Upper lobe of right lung (tissue), 1 donor: ENCODE measurements around the gene IPCEF1. TPM values are rescaled to one million over a fixed set of nuclear protein-coding genes. Genes with fewer than 3 reads are reported as not detected.
A peak's percentile ranks its signal among the peaks of the same experiment; 100 is the strongest.

Experiments
- ATAC-seq: fragments of 200-7000 bp; cut with Tn5 transposase; one replicate; pipeline ENCODE4 v1.9.1; 2020; ENCODE audit warnings: mild to moderate bottlenecking, moderate library complexity
- DNase-seq: peaks from one replicate; pipeline ENCODE4 v3.0.0-alpha.2; 2020
- H3K27ac ChIP-seq: fragments of 200-600 bp; one replicate; pipeline ENCODE4 v1.8.0; 2022
- H3K27me3 ChIP-seq: fragments of 200-600 bp; one replicate; pipeline ENCODE4 v1.8.0; 2022; ENCODE audit warnings: mild to moderate bottlenecking
- H3K36me3 ChIP-seq: fragments of 200-600 bp; one replicate; pipeline ENCODE4 v1.8.0; 2022
- H3K4me1 ChIP-seq: fragments of 200-600 bp; one replicate; pipeline ENCODE4 v1.8.0; 2022
- H3K4me3 ChIP-seq: fragments of 200-600 bp; one replicate; pipeline ENCODE4 v1.8.0; 2022; ENCODE audit warnings: mild to moderate bottlenecking
- H3K9me3 ChIP-seq: fragments of 200-600 bp; one replicate; pipeline ENCODE4 v1.8.0; 2022
- CTCF ChIP-seq: fragments of 200-600 bp; IDR thresholded peaks from one replicate; pipeline ENCODE4 v1.8.0; 2022; ENCODE audit warnings: antibody characterized with exemption
- intact Hi-C: fragments of 100-400 bp; cut with DNase I; formaldehyde crosslinking; loops from one replicate; pipeline ENCODE4 v1.11.0; 2022
- total RNA-seq: library from RNA; stranded (reverse); fragmentation: NEBNext Ultra II Directional; extraction: Animal tissue kit (Norgen Biotek cat#: 25700); gene quantifications from one replicate; pipeline ENCODE4 v1.2.1, GENCODE V29; 2021
- donor health status: DM: no; HTN: yes; CAD: no; lungs with severe emphysema.

The IPCEF1 gene
- total RNA-seq, 1 donor from 2014 or later: 8.8 TPM

DNA sequence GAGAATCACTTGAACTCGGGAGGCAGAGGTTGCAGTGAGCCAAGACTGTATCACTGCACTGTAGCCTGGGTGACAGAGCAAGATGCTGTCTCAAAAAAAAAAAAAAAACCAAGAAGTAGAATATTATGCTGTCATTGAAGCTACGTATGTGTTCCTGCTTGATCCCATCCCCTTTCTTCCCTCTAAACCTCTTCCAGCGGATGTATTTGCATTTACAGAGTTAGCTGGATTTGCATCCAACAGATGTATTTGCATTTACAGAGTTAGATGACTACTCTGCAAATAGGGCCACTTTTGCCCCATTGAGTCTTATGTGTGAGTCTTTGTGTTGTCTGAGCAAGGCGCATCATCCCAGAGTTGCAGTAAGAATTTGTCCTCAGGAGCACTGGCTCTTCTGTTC is 24.9 kb upstream of the IPCEF1 start:
- TF ChIP-seq CTCF: no peak
- intact Hi-C loops: no loop called here
- DNase-seq: no peak

GRCh38 chr6:154380741-154381140 is 24.1 kb upstream of the IPCEF1 start:
- Histone ChIP-seq H3K27me3 (no peaks in the 10 kb centered on the region), H3K27ac (no peak overlapping the region), H3K4me1 (no peaks in the 10 kb centered on the region), H3K36me3 (no peaks in the 10 kb centered on the region), H3K4me3 (no peak overlapping the region), H3K9me3 (no peaks in the 10 kb centered on the region)
- intact Hi-C loops: no loop called here
- TF ChIP-seq CTCF: no peak
- ATAC-seq: peak; percentile 71
- DNase-seq: no peak

More for the DNA sequence above, 24.9 kb upstream of the IPCEF1 start:
- H3K36me3 ChIP-seq: no peaks in the 10 kb centered on the region
- no peak for ATAC-seq
- no peak overlapping the region for H3K27ac ChIP-seq
- H3K9me3 ChIP-seq: no peaks in the 10 kb centered on the region
- H3K27me3 ChIP-seq: no peaks in the 10 kb centered on the region
- H3K4me1 ChIP-seq: no peaks in the 10 kb centered on the region
- no peak overlapping the region for H3K4me3 ChIP-seq

- intact Hi-C loops: no loop called here
- Histone ChIP-seq H3K4me3 (no peak overlapping the region), H3K27ac (no peak overlapping the region), H3K27me3 (no peaks in the 10 kb centered on the region), H3K36me3 (no peaks in the 10 kb centered on the region), H3K9me3 (no peaks in the 10 kb centered on the region), H3K4me1 (no peaks in the 10 kb centered on the region)
- no peak for DNase-seq
- no peak for ATAC-seq
- TF ChIP-seq CTCF: no peak
Observed at GRCh38 chr6:154379585-154379984, 23.0 kb upstream of the IPCEF1 start.

DNA sequence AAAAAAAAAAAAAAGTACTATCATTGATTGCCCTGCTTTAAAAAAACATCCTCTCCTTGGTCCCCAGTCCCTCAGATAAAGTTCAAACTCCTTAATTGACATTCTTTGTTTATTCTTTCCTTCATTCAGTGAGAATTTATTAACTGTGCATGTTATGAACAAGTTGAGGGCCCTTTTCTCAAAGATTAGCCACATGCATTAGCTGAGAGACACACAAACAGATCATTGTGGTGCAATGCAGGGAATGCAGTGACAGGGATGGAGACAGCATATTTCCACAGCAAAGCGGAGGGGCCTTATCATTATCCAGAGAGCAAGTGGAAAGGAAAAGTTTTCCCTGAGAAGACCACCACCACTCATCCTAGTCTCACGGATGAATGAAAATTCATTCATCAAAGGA is 21.9 kb upstream of the IPCEF1 start:
- no peak for TF ChIP-seq CTCF
- Histone ChIP-seq H3K27ac (no peak overlapping the region), H3K4me1 (no peaks in the 10 kb centered on the region), H3K4me3 (no peak overlapping the region), H3K27me3 (no peaks in the 10 kb centered on the region), H3K36me3 (no peaks in the 10 kb centered on the region), H3K9me3 (no peaks in the 10 kb centered on the region)
- DNase-seq (no peak), ATAC-seq (no peak)
- intact Hi-C loops: no loop called here

GRCh38 chr6:154377726-154378125 is 21.1 kb upstream of the IPCEF1 start:
- Histone ChIP-seq H3K27me3 (no peaks in the 10 kb centered on the region), H3K4me3 (no peak overlapping the region), H3K9me3 (no peaks in the 10 kb centered on the region), H3K27ac (no peak overlapping the region), H3K36me3 (no peaks in the 10 kb centered on the region), H3K4me1 (no peaks in the 10 kb centered on the region)
- no peak for ATAC-seq
- no peak for DNase-seq
- TF ChIP-seq CTCF: no peak
- intact Hi-C loops: no loop called here

- no peak for TF ChIP-seq CTCF
- no peak overlapping the region for H3K27ac ChIP-seq
- DNase-seq: no peak
- no peaks in the 10 kb centered on the region for H3K9me3 ChIP-seq
- intact Hi-C loops: no loop called here
- H3K36me3 ChIP-seq: no peaks in the 10 kb centered on the region
- no peaks in the 10 kb centered on the region for H3K27me3 ChIP-seq
- H3K4me3 ChIP-seq: no peak overlapping the region
- ATAC-seq: no peak
- no peaks in the 10 kb centered on the region for H3K4me1 ChIP-seq
Observed at GRCh38 chr6:154373971-154374370, 17.4 kb upstream of the IPCEF1 start.
